Measurements from ENCODE around the gene SGIP1.

SGIP1 gene, protein sequence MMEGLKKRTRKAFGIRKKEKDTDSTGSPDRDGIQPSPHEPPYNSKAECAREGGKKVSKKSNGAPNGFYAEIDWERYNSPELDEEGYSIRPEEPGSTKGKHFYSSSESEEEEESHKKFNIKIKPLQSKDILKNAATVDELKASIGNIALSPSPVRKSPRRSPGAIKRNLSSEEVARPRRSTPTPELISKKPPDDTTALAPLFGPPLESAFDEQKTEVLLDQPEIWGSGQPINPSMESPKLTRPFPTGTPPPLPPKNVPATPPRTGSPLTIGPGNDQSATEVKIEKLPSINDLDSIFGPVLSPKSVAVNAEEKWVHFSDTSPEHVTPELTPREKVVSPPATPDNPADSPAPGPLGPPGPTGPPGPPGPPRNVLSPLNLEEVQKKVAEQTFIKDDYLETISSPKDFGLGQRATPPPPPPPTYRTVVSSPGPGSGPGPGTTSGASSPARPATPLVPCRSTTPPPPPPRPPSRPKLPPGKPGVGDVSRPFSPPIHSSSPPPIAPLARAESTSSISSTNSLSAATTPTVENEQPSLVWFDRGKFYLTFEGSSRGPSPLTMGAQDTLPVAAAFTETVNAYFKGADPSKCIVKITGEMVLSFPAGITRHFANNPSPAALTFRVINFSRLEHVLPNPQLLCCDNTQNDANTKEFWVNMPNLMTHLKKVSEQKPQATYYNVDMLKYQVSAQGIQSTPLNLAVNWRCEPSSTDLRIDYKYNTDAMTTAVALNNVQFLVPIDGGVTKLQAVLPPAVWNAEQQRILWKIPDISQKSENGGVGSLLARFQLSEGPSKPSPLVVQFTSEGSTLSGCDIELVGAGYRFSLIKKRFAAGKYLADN

DNA sequence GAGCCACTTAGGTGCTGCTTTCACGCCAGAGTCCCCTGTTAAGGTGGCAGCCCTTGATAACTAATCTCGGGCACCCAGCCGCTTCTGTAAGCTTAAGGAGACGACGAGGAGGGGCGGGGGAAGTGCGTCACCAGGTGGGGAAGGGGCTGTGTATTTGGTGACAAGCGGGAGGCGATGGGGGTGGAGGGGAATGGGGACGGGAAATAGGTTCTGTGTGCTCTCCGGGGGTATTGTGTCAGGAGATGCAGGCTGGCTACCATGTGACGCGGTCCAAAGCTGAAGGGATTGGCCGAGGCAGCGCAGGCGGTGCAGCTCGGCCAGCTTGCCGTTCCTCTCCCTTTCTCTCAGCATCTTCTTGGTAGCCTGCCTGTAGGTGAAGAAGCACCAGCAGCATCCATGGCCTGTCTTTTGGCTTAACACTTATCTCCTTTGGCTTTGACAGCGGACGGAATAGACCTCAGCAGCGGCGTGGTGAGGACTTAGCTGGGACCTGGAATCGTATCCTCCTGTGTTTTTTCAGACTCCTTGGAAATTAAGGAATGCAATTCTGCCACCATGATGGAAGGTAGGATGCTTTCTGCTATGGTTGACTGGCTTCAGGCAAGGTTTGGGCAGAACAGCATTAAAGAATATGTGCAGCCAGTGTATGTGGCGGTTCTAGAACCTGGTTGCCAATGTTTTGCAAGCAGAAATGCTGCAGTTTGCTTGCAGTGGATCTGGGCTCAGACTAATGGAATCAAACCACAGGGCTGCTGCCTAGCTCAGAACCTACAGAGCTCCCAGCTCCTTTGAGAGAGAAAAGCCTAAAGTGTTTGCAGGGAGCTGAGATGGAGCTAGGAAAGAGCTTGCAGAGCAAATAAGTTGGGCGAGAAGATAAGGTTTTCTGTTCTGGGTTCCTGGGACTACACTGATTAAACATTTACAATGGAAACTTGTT is at the start of gene SGIP1:
TSS of gene SGIP1 (plus strand) at position 350 of the 937 bp plus-strand sequence. CDS start at position 556, 206 bp downstream.
- DNase-seq: no peak

DNA sequence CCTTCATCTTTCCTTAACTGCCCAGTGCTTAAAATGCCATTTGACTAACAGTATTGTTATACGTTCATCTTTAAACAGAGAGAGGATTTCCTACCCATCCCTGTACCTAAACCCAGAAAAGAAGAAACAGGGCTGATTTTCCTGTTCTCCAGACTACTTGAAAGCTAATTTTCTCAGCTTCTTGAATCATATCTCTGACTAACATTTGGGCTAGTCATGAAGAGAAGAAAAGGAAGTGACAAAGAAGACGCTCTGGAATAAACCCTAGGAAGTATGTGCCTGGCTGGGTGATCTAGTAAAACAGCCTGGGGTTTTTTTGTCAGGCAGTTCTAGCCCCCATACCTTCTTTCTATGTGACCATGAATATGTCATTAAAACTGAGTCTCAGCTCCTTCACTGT is 44.8 kb upstream of the SGIP1 start:
- DNase-seq: peak in 1 of 2 donors; percentile 63

DNA sequence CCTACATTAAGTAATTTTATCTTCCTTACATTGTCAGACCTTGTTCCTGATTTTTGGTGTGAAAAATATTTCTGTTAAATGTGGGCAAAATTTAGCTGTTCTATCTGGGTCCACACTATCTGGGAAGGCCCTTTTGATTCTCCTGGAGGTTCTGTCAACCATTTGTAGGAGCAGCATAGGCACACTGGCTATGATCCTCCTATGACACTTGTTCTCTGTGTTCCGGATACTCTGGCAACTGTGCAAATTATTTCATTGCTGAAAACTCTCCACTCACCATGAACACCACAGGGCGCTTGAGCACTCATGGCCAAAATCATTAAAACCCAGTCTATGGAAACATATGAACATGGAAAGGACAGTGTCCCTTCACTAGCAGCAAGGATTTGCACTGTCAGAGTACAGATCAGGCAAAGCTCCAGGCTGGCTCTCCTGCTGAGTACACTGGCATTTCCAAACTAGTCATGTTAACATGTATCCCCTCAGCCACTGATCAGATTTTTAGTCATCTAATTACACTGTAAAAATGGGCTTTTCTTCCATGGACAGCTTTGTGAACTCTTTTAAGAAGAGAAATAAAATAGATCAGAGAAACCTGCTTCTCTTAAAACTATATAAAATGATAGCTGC is 43.9 kb upstream of the SGIP1 start:
- no peak for DNase-seq

DNA sequence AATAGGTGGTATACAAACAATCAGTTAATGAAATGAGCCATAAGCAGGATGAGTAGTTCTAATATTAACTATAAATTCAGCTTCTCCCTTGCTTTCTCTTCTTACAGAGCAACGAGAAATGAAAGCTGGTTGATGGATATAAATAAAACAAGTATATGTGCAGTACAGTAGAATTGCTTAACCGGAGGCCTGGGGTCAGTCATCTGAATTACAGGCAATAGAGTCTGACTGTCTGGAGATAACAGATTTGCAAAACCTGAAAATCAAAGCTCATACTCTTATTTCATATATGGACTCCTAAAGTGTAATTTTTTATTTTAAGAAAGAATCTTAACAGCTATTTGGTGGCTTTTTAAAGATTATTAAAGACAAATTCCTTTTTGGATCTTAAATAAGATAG is 43.1 kb upstream of the SGIP1 start:
- DNase-seq: peak in 1 of 2 donors; percentile 37

DNA sequence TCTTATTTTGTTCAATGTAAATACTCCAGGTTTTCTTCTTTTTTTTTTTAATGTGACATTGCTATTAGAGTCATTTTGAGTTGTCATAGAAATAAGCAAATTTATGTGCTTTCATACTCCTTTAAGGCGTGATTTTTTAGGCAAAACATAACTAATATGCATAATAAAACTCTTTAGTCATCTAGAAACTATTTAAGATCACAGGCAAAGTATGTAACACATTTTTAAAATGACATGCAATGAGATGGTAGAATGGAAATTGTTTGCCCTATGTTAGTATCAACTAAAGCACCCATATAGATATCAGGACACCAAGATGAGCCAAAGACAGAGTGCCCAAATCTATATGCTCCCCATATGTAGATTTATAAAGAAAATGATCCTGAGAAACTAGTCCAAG is 41.5 kb upstream of the SGIP1 start:
- DNase-seq: no peak

DNA sequence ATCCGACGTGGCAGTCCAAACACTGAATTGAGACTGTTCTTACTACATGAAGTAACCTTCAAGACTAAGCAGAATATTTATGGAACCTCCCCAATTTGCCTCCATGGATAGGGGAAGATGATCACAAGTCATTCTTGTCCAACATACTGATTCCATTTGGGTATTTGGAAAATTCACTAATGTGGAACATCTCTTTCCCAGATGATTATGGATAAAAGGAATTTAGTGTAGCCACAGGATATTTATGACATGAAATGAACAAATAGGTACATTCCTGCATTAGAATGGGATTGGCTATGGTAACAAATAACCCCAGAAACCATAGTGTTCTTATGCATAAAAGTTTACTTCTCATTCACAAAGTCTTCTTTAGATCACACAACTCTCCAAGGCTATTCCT is 40.2 kb upstream of the SGIP1 start:
- DNase-seq: no peak

DNA sequence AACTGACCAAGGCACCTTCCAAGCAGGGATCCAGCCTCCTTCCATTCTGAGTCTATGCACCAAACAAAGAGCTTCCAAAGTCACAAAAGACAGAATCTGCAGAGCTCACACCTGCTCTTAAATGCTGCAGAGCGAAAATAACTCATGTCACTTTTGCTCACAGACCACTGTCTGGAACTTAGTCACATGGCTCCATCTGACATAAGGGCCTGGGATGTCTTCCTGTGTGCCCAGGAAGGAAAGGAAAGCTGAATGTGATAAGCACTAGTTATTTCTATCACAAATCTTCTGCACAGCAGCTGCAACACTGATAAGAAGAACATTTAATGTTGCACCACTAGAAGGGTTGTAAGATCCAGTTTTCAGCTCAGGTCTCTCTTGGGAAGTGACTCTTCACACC is 39.5 kb upstream of the SGIP1 start:
- DNase-seq: peak in 1 of 2 donors; percentile 18

DNA sequence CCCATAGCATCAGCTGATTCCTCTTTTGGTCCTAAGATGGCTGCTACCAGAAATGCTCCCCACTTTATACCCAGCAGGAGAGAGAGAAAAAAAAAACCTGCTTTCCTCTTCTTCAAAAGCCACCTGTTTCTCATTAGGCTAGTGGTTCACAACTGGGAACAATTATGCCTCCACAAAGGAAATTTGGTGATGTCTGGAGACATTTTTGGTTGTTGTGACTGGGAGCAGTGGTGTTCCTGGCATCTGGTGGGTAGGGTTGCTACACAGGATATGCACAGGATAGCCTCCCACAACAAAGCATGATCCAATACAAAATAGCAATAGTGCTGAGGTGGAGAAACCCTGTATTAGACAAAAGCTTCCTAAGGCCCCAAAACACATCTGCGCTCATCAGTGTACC is 38.5 kb upstream of the SGIP1 start:
- no peak for DNase-seq

DNA sequence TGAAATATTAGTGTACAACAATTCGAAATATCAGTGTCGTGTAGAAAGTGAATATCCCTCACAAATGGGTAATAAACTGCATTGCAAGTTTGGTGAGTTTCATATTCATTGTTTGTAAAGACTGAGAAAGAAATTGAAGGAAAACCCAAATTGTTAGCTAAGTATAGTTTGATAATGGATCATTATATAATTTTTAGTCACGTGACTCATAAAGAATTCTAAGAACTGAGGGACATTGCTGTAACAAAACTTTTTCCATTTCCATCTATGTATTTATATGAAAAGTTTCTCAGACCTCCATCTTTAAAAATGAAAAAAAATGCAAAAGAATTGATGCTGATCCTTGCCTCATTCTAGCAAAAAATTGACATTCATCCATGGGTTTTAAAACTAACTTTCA is 36.0 kb upstream of the SGIP1 start:
- no peak for DNase-seq

DNA sequence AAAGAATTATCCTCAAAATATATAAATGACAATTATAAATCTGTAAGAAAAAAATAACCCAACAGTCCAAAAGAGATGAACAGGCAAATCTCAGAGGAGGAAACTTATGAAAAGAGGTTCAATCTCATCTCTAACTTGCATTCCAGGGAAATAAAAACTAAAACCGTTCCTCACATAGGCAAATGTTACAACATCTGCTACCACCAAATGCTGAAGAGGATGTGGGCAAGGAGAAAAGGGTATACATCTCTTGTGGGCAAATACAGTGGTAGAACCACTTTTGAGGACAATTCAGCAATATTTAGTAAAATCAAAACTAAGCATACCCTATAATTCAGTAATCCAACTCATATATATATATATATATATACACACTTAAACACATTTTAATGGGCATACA is 33.7 kb upstream of the SGIP1 start:
- peak in 1 of 2 donors; percentile 21 for DNase-seq

DNA sequence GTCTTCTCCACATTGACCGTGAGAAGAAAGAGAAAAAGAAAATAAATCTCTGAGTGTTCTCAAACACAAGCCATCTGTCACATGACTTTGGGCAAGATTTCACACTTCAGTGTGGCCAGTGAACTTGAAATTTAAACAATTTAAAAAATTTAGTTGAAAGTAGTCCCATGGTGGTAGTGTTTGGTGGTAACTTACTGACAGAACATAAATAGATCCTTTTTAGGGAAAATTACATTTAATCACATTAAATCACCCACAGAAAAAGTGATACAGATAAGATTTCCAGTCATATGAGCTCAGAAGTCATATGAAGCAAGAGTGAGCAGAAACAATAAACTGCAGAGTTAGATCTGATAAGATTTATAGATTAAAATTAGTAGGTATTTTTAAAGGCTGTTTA is 31.9 kb upstream of the SGIP1 start:
- DNase-seq: no peak

DNA sequence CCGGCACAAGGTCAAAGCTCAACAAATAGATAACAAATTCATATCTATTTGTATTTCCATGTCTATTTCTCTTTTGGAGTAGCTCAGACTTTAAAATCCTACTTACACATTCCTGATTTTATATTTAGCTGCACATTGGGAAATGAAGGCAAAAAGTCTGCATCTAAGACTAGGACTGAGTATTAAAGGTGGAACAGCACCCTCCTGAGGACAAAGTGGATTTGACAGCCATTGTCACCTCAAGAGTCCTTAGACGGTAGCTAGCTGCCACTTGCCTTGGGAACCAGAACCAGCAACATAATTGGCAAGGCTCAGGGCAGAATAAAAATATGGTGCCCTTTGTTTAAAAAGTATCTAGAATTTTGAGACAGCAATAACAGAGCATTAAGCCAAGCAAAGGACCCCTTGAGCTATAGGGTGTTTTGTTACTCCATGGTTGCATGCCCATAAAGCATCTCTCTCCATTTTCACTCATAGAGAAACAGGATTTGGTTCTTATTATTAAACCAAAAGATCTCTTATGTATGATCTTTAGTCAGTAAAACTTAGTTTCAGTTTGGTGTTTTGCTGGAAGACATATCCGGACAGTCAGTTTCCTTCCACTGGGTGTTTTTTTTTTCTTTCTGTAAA is 30.0 kb upstream of the SGIP1 start:
- DNase-seq: peak in 1 of 2 donors; percentile 8

DNA sequence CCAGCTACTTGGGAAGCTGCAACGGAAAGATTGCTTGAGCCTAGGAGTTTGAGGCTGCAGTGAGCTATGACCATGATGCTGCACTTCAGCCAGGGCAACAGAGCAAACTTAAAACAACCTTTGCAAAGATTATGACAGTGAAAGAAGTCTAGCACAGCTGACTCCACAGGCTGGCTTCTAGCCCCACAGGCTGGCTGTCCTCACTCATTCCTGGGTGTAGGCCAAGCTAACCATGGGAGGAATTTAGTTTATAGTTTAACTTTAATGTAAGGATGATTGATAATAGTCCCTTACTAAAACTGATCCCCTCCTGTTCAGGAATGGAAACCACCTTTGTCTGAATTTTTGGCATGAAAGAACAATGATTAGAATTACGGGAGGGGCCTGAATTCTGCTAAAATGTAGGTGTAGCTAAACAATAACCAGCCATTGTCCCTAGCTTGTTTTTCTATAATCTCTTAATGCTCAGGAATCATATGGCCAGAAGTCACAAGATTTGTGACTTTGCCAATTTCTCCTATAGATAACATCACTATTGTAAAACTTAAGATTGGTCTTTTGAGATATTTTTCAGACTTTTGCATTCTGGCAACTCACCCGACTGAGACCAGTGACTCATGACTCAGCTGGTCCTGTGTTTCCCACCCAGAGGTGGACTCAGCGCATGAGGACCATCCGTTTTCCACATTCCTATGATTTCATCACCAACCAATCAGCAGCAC is 28.1 kb upstream of the SGIP1 start:
- DNase-seq: no peak

DNA sequence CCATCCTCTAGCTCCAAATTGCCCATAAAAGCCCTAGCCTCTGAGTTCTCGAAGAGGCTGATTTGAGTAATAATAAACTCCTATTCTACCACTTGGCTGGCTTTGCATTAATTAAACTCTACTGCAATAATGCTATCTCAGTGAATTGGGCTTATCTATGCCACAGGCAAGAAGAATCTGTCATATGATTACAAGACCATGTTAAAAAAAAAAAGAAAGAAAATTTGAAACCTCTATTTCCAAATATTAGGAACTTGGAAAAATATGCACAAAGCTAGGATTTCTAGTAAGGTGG is 27.6 kb upstream of the SGIP1 start:
- DNase-seq: no peak

DNA sequence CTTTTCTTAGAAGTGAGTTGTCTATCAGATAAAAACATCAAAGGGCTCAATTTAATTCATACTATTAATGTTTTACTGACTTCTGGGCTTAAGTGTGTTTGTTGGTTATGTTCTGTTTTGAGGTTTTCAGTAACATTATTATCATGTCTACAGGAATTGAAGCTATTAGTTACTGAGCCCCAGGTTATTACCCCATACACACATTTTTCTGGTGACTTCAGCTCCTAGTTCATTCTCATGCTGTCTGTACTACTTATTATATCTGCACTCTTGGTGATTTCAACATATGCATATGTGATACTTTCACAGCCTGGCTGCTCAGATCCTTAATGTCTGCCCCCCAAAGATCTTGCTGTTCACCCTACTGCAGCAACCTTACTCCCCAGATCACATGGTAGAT is 27.0 kb upstream of the SGIP1 start:
- no peak for DNase-seq

DNA sequence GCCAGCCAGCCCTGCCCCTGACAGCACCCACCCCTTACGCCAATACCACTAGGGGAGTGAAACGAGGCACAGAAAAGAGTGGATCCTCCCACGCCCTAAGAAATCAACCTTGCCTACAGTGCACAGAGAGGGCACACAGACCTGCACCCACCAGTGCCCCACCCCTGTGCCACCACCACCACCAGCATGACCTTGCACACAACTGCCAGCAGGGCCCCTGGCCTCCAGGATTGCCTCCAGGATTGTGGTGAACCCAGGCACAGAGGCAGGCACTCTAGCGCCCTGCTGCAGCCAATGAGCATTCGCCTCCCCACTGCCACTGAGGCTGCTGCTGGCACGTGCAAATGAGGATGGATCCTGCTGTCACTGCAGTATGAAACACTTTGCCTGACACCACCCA is 23.5 kb upstream of the SGIP1 start:
- DNase-seq: no peak

DNA sequence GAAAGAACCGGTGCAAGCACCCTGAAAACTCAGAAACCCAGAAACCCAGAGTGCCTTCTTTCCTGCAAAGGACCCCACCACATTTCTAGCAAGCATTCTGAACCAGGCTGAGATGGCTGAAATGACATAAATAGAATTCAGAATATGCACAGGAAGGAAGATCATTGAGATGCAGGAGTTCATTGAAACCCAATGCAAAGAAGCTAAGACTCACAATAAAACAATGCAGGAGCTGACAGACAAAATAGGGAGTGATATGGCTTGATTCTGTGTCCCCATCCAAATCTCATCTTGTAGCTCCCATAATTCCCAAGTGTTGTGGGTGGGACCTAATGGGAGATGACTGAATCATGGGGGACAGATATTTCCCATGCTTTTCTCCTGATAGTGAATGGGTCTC is 22.8 kb upstream of the SGIP1 start:
- no peak for DNase-seq

DNA sequence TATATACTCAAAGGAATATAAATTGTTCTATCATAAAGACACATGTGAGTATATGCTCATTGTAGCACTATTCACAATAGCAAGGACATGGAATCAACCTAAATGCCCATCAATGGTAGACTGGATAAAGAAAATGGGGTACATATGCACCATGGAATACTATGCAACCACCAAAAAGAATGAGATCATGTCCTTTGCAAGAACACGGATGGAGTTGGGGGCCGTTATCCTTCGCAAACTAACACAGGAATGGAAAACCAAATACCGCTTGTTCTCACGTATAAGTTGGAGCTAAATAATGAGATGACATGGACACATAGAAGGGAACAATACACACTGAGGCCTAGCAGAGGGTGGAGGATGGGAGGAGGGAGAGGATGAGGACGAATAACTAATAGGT is 16.0 kb upstream of the SGIP1 start:
- no peak for DNase-seq

DNA sequence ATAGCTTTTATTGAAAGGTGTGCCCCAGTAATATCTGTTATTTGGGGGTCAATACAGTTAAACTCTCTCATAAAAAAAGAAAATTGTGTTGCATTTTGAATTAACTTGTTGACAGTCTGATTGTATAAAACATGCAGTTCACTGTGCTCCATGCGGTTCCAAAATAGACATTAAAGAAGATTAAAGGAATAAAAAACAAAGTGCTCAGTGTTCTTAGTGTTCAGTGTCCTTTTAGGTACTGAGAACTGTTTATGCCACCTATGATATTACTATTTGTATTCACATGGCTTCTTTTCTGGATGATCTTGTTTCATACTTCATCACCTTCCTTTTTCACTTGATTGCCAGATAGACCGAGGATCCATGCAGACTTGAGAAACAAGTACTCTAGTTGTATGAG is 15.3 kb upstream of the SGIP1 start:
- DNase-seq: no peak

DNA sequence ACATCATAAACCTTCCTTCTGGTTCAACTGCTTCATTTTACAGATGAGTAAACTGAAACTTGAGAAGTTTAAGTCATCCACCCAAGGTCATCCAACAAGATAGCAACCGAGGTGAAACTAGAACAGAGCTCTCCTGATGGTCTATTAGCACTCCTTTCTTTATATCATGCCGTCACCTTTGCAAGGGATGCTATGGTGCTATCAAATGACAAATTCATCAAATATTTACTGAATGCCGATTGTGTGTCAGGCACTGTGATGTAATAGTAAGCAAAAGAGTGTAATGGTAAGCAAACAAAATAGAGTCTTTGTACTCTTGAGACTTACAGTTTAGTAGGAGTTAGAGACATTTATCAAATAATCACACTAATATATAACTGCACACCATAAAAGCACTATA is 14.0 kb upstream of the SGIP1 start:
- DNase-seq: no peak

DNA sequence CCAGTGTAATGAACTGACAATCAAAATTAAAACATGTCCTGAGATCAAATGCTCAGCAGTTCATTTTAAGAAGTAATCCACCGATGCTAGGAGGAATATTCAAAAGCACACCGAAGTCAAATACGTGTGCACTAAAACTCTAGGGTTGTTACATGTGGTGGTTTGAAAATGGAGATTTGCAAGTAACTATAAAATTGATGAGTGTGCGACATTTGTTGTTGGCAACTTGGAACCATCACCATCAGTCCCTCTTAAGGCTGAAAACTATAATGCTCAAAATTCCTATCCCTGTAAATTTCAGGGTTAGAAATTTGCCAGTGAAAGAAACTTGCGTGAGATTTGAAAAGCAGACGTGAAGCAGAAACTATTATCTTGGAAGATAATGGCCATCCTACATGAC is 13.3 kb upstream of the SGIP1 start:
- no peak for DNase-seq

Measured in bone marrow (tissue), 2 donors.